CD14-positive monocyte (primary cell): ENCODE results near the gene ANKRD18A. TPM values are rescaled to one million over a fixed set of nuclear protein-coding genes. Genes with fewer than 3 reads are reported as not detected.

Source experiments
- DNase-seq, 3 donors: peaks; one replicate each; pipeline ENCODE4 v3.0.0-alpha.2; 2011 to 2022
- H2AFZ ChIP-seq: 2 replicates; pipeline ENCODE4 v1.6.0; 2012; ENCODE audit warnings: mild to moderate bottlenecking, low read depth, low read length, inconsistent platforms; ENCODE audit not compliant: insufficient read depth, poor library complexity, severe bottlenecking
- H3K27ac ChIP-seq, 2 donors: 1 replicate in 1 of 2; 2 replicates in 1 of 2; pipeline ENCODE4 v1.5.1; 2012 to 2013; ENCODE audit warnings: low read length in 2 of 2, control low read depth in 1 of 2, inconsistent platforms in 1 of 2, low read depth in 1 of 2, mild to moderate bottlenecking in 1 of 2
- H3K27me3 ChIP-seq, 2 donors: one replicate each; pipeline versions ENCODE4 v1.6.0 to v1.6.1; 2011 to 2013; ENCODE audit warnings: low read length in 2 of 2; ENCODE audit not compliant: control insufficient read depth in 2 of 2, insufficient read depth in 2 of 2
- H3K36me3 ChIP-seq, 2 donors: replicated peaks in 1 of 2; 1 replicate in 1 of 2; 2 replicates in 1 of 2; pipeline versions ENCODE4 v1.5.1 to v1.6.1; 2012 to 2013; ENCODE audit warnings: low read length in 2 of 2, control low read depth in 1 of 2, inconsistent platforms in 1 of 2, mild to moderate bottlenecking in 1 of 2; ENCODE audit not compliant: insufficient read depth in 2 of 2, control insufficient read depth in 1 of 2
- H3K4me1 ChIP-seq, 2 donors: 1 replicate in 1 of 2; 2 replicates in 1 of 2; pipeline versions ENCODE4 v1.5.1 to v1.6.1; 2012 to 2013; ENCODE audit warnings: low read length in 2 of 2, control low read depth in 1 of 2, inconsistent platforms in 1 of 2, mild to moderate bottlenecking in 1 of 2, moderate library complexity in 1 of 2; ENCODE audit not compliant: insufficient read depth in 2 of 2, control insufficient read depth in 1 of 2
- H3K4me2 ChIP-seq: replicated peaks from 2 replicates; pipeline ENCODE3; 2012; ENCODE audit warnings: low read length, moderate library complexity, mild to moderate bottlenecking; ENCODE audit not compliant: poor library complexity, severe bottlenecking; ENCODE audit errors: extremely low read depth
- H3K4me3 ChIP-seq, 3 experiments: fragments of 200-600 bp in 1 of 3; sonication (generic) in 1 of 3; replicated peaks in 1 of 3; 1 replicate in 2 of 3; 2 replicates in 1 of 3; pipeline ENCODE4 v1.5.1; 2011 to 2013; ENCODE audit warnings: low read length in 3 of 3, mild to moderate bottlenecking in 3 of 3, control low read depth in 2 of 3, low read depth in 2 of 3, inconsistent platforms in 1 of 3, moderate library complexity in 1 of 3
- H3K79me2 ChIP-seq: 2 replicates; pipeline ENCODE4 v1.6.0; 2012; ENCODE audit warnings: mild to moderate bottlenecking, control low read depth, inconsistent platforms, low read length, moderate library complexity; ENCODE audit not compliant: insufficient read depth
- H3K9ac ChIP-seq: 2 replicates; pipeline ENCODE4 v1.6.0; 2017; ENCODE audit warnings: low read length, mild to moderate bottlenecking; ENCODE audit not compliant: insufficient read depth, poor library complexity, severe bottlenecking
- H3K9me3 ChIP-seq, 2 donors: replicated peaks in 1 of 2; 1 replicate in 1 of 2; 2 replicates in 1 of 2; pipeline versions ENCODE4 v1.5.1 to v1.6.1; 2012 to 2013; ENCODE audit warnings: low read length in 2 of 2, control low read depth in 1 of 2; ENCODE audit not compliant: control insufficient read depth in 1 of 2, insufficient read depth in 1 of 2
- H4K20me1 ChIP-seq: 2 replicates; pipeline ENCODE4 v1.6.0; 2012; ENCODE audit warnings: mild to moderate bottlenecking, low read length, control low read depth, moderate library complexity; ENCODE audit not compliant: insufficient read depth
- H3K27ac Mint-ChIP-seq, 7 donors: one replicate each; pipeline ENCODE4 v1.8.0; 2020; ENCODE audit warnings: mild to moderate bottlenecking in 7 of 7, mixed read lengths in 7 of 7, moderate library complexity in 6 of 7, inconsistent platforms in 2 of 7
- H3K27me3 Mint-ChIP-seq, 3 donors: one replicate each; pipeline ENCODE4 v1.8.0; 2021 to 2022; ENCODE audit warnings: low read depth in 3 of 3, mild to moderate bottlenecking in 3 of 3, mixed read lengths in 3 of 3, moderate library complexity in 3 of 3, inconsistent platforms in 1 of 3
- H3K36me3 Mint-ChIP-seq, 2 donors: one replicate each; pipeline ENCODE4 v1.8.0; 2020; ENCODE audit warnings: mixed read lengths in 2 of 2, inconsistent platforms in 1 of 2, mild to moderate bottlenecking in 1 of 2
- H3K4me1 Mint-ChIP-seq: one replicate; pipeline ENCODE4 v1.8.0; 2020; ENCODE audit warnings: mild to moderate bottlenecking, mixed read lengths
- H3K4me3 Mint-ChIP-seq, 2 donors: one replicate each; pipeline ENCODE4 v1.8.0; 2020; ENCODE audit warnings: mild to moderate bottlenecking in 2 of 2, mixed read lengths in 2 of 2, moderate library complexity in 1 of 2
- H3K9me3 Mint-ChIP-seq, 7 donors: one replicate each; pipeline ENCODE4 v1.8.0; 2020 to 2022; ENCODE audit warnings: mixed read lengths in 7 of 7, mild to moderate bottlenecking in 6 of 7, moderate library complexity in 6 of 7, inconsistent platforms in 2 of 7
- CTCF ChIP-seq: fragments of 200-600 bp; IDR thresholded peaks from one replicate; pipeline ENCODE4 v1.8.0; 2022; ENCODE audit warnings: antibody characterized with exemption, mild to moderate bottlenecking
- WGBS: methylation state at CpG from one replicate; pipeline ENCODE4 v1.1.5; 2013; ENCODE audit warnings: missing lambda C conversion rate; ENCODE audit not compliant: insufficient coverage; 5-methylcytosine and 5-hydroxymethylcytosine counted together
- intact Hi-C, 2 donors: fragments of 100-400 bp; cut with micrococcal nuclease; formaldehyde crosslinking; loops; one replicate each; pipeline versions ENCODE4 v1.15.0 to v1.15.1; 2023
- polyA plus RNA-seq, 3 donors: library from polyadenylated mRNA; depleted of rRNA in 1 of 3; unstranded in 2 of 3; stranded (reverse) in 1 of 3; fragments of 300-500 nt in 2 of 3; fragments of >200 nt in 1 of 3; fragmentation: Illumina TruSeq in 2 of 3; gene quantifications; 1 replicate in 2 of 3; 2 replicates in 1 of 3; pipeline ENCODE4 v1.2.3, GENCODE V29; 2012 to 2021

ANKRD18A gene
- polyA plus RNA-seq, 3 donors, result 0.10 TPM; not detected in 2

DNA sequence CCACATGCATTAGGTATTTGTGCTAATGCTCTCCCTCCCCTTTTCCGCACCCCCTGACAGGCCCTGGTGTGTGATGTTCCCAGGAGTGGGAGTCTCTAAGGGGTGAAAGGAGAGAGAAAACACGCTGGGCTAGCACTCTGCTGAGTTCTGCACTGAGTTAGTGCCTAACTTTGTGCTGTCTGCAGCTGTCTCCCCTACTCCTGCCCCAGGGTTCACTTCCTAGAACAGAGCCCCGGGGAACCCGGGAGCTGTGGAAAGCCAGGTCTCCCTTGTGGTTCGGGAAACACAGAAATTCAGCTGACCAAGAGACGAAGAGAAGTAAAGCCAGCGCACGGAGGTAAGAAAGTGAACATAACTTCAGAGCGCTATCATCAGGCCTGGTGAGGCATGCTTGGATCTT lies 20.7 kb upstream of the ANKRD18A start:
- H3K4me1 Mint-ChIP-seq, result no peaks in the 10 kb centered on the region
- H3K36me3 Mint-ChIP-seq, result no peaks in the 10 kb centered on the region
- no peak for TF ChIP-seq CTCF
- no peaks in the 10 kb centered on the region for H3K79me2 ChIP-seq
- H3K4me3 ChIP-seq, result no peak overlapping the region
- no peak overlapping the region for H3K4me3 Mint-ChIP-seq
- H3K9me3 ChIP-seq, result no peaks in the 10 kb centered on the region
- WGBS, result 95% methylated on average over 8 of the region's 9 CpGs
- intact Hi-C loops, result no loop called here
- H3K4me1 ChIP-seq, result no peaks in the 10 kb centered on the region
- H3K27me3 Mint-ChIP-seq, result peaks cover 1 to 4% (median 3%) of the 10 kb centered on the region in 3 donors
- H3K9me3 Mint-ChIP-seq, result peaks cover 0 to 2% (median 0%) of the 10 kb centered on the region in 7 donors
- no peaks in the 10 kb centered on the region for H4K20me1 ChIP-seq
- no peak overlapping the region for H3K27ac Mint-ChIP-seq
- H3K27ac ChIP-seq, result no peak overlapping the region
- H3K9ac ChIP-seq, result no peak overlapping the region
- H3K36me3 ChIP-seq, result no peaks in the 10 kb centered on the region
- no peak for DNase-seq
- no peaks in the 10 kb centered on the region for H3K27me3 ChIP-seq
- no peak overlapping the region for H2AFZ ChIP-seq
- H3K4me2 ChIP-seq, result no peak overlapping the region

GRCh38 chr9:38639577-38639940 lies 19.2 kb upstream of the ANKRD18A start:
- Histone ChIP-seq H4K20me1 (no peaks in the 10 kb centered on the region), H3K4me3 (no peak overlapping the region), H3K4me1 (no peaks in the 10 kb centered on the region), H3K27me3 (no peaks in the 10 kb centered on the region), H3K27ac (no peak overlapping the region), H3K4me2 (no peak overlapping the region), H3K9me3 (no peaks in the 10 kb centered on the region), H3K79me2 (no peaks in the 10 kb centered on the region), H2AFZ (no peak overlapping the region), H3K9ac (no peak overlapping the region), H3K36me3 (no peaks in the 10 kb centered on the region)
- no peak overlapping the region for H3K4me3 Mint-ChIP-seq
- no peak overlapping the region for H3K27ac Mint-ChIP-seq
- intact Hi-C loops, result no loop called here
- H3K36me3 Mint-ChIP-seq, result no peaks in the 10 kb centered on the region
- no peaks in the 10 kb centered on the region for H3K9me3 Mint-ChIP-seq
- H3K4me1 Mint-ChIP-seq, result no peaks in the 10 kb centered on the region
- TF ChIP-seq CTCF, result no peak
- no peak for DNase-seq
- WGBS, result no CpG with 5 or more reads among the region's 6 CpGs
- H3K27me3 Mint-ChIP-seq, result peaks cover 2 to 5% (median 5%) of the 10 kb centered on the region in 3 donors
